Measurements from ENCODE around the gene PRKAG1.

PRKAG1 gene

DNA sequence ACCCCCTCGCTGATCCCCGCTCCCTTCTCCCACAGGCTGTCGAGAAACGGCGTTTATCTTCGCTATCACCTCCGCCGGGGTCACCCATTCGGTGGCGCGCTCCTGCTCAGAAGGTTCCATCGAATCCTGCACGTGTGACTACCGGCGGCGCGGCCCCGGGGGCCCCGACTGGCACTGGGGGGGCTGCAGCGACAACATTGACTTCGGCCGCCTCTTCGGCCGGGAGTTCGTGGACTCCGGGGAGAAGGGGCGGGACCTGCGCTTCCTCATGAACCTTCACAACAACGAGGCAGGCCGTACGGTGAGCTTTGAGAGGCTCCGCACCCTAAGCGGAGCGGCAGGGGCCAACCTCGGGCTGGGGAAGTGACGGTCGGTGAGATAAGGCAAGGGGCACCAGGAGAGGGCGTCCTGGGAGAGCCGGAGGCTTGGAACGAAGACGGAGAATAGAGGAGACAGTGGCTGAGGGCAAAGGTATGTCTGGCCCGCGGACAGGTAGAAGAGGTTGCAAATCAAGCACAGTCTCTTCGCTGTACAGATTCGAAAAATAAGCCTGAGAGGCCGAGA, 38.1 kb downstream of the PRKAG1 start:
- peak; percentile 41 for DNase-seq

DNA sequence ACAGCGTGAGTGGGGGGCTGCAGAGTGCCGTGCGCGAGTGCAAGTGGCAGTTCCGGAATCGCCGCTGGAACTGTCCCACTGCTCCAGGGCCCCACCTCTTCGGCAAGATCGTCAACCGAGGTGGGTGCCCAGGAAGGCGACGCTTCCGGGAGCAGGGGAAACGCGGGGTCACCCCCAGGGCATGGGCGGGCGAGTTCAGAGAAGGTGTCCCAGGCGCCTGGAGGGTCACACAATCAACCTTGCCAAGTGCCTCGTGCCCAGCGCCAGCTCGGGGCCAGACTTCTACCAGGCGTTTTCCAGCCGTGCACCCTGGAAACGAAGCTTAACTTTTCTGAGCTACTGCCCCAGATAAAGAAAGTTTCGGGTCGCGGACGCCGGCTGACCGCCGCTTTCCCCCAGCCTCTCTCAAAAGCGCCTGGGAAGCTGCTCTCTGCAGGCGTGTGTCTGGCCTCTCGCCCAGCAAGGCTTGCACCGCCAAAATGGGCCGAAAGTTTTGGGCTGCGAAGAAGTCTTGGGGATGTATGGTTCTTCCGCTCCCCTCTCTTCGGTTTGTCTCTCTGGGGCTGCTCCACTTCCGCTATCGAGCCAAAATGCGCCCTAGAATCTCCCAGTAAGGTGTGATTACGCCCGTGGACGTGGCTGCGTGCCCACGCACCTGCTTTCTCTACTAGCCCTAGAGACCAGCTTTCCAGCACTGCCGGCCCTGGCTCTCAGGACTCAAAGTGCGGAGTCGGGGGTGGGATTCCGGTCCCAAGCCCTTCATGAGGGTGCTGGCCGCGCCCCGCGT, 38.8 kb downstream of the PRKAG1 start:
- peak; percentile 25 for DNase-seq

DNA sequence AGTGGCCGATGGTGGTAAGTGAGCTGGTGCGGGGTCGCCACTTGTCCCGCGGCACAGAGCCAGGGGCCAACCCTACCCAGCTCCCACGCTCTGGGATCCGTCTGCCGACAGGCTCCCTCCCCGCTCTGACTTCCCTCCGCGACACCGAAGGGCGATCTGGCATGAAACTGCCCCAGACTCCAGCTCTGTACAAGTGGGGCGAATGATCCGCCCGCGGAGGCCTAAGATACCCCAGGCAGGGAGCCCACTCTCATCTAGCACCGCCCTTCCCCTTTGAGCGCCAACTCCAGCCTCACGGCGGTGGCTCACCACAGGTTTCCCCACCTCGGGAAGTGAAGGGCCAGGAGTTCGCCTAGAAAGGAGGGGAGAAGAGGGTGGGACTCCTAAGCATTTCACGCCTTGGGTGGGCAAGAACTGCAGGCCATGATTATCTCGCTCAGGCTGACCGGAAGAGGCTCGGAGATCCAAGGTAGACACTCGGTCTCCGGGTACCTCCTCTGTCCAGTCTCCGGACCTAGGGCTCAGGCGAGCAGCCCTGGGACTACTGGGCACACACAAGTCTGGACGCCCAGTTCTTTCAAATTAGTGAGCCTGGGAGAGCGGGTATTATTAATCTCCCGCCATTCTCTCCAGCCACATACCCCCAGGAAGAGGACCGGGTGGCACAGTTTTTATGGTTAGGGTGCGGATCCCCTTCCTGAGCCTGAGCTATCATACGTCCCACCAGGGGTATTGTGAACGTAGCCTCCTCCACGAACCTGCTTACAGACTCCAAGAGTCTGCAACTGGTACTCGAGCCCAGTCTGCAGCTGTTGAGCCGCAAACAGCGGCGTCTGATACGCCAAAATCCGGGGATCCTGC, 39.6 kb downstream of the PRKAG1 start:
- DNase-seq: no peak

DNA sequence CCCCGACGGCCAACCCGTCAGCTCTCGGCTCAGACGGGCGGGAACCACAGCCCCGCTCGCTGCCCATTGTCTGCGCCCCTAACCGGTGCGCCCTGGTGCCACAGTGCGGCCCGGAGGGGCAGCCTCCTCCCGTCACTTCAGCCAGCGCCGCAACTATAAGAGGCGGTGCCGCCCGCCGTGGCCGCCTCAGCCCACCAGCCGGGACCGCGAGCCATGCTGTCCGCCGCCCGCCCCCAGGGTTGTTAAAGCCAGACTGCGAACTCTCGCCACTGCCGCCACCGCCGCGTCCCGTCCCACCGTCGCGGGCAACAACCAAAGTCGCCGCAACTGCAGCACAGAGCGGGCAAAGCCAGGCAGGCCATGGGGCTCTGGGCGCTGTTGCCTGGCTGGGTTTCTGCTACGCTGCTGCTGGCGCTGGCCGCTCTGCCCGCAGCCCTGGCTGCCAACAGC, 40.3 kb downstream of the PRKAG1 start, which contains the start of gene WNT1:
TSS of gene WNT1 (plus strand) at position 32 of the 450 bp plus-strand sequence. CDS start at position 361, 329 bp downstream.
- DNase-seq: no peak

DNA sequence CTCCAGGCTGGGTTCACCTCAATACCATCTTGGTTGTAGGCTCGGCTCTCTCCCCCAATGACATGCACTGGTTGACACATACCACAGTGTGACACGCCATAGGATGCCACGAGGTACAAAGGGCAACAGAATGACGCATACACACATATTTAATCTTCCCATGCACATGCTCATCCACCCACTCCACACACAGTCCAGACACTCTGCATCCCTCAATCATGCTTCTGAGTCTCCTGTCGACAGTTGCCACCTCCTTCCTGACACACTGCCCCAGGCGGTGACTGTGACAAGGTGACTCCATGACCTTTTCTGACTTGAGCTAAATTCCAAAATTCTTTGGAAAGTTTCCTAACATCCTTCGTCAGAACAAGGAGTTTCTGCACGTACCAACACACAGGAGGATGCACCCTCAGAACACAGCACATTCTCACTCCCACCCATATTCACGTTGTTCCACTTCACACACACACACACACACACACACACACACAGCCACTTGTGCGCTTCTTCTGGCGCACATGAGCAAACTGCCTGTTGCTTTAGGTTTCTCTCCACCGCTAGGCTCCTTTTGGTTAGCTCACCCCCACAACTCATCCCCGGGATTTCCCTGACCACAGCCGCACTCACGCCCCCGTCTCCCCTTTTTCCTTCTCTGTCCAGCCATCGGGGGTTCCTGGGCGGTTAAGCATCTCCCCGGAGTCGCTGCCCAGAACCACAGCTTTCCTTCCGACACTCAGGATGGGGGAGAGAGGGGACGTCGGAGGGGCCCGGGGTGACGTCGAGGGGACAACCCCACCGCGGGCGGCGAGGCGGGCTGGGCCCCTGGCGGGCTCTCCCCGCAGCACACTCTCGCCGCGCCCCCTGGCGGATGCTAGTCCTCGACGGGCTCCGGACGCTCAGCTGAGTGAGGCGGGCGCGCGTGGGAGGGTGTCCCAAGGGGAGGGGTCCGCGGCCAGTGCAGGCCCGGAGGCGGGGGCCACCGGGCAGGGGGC, 41.0 kb downstream of the PRKAG1 start:
- peak; percentile 88 for DNase-seq

DNA sequence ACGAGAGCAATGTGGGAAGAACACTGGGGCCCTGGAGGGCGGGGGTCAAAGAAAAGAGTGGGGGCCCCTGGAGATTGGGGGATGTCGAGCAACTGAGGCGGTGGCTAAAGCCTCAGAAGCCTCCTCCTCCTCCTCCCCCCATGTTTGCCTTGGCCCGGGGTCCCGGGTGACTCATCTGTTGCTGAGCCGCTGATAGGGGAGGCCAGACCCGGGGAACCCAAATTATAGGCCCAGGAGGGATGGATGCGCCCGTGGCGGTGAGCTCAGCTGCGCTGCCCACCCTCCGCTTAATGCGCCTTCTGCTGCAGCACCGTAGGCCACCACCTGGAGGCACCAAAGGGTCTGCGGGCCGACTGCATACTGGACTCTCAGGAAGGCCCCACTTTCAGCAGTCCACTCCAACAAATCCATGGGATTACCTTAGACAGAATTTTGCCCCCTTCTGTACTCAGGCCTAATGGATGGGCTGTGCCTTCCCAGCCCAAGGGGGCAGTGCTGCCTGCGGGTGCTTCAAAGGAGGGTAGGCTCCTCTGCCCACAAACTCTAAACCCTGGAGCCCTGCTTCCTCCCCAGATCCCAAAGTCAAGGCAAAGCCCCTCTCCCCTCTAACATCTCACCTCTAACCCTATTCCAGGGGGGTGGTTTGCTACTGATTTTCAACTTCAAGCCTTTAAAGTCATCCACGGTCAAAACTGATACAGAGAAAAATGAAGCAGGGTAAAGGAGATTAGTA, 44.5 kb downstream of the PRKAG1 start:
- peak; percentile 35 for DNase-seq

DNA sequence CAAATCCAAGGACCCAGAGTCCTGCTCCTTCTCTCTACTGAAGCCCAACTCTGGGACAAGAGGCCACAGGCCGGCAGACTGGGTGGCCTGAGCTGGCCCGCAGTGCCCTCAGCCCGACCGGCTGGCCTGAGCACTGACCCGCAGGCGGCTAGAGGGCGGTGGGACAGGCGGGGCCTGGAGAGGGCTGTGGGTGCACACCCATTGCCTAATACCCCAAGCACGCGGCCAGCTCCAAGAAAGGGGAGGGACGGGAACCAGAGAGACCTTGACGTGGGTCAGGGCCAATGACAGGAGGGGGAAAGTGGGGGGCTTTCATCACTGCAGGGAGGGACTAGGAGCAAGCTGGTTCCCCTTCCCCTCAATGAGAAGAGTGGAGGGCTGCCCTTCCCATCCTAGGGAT, 45.0 kb downstream of the PRKAG1 start:
- DNase-seq: no peak

DNA sequence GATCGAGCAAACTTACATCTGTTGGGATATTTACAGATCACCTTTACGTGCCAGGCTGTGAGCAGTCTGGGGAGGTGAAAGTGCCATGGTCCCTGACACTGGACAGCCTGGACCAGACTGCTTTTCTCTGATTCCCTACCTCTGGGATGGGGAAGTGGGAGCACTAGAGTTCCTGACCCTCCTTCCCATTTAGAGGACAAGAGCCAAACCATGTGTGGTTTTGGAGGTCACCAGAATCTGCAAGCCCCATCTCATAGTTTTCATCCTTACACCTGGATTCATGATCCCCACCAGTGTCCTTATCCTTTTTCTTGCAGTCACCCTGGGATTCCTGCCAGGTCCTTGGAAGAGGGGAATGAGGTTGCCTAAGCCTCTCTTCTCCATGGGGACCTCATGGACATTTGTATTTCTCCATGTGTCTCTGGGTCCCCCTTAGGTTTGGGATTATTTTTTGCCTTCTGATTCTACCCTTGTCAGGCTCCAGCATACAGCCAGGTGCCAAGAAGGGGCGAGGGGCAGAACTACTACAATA, 45.6 kb downstream of the PRKAG1 start:
- DNase-seq: no peak

DNA sequence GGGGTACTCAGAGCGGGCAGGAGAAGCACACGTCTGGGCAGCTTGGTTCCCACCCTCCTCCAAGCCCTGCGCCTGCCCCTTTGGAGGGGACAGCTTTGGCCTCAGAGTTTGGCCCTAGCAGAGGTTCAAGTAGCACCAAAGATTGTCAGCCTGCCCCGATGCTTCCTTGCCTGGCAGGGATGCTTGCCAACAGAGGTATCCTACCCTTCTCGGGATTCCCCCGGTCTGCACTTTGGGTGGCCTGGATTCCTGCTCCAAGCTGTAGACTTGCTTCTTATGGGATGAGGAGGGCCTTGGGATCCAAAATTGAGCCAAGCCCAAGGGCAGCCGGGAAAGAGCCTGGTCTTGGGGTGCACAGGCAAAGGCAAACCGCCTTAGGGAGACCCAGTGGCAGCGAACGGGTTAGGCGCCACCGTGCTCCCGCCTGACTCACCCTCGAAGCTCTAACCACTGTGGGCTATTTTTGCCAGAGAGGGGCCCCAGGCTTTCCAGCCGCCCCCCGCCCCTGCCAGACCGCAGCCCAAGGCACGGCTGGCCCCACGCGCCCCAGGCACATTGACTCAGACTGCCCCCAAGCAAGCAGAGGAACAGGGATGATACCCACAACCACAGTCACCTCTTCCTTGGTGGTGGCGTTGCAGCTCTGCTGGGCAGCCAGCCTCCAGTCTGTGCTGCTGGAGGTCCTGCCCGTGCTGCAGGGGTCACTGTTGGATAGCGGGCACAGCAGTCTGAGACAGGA, 46.2 kb downstream of the PRKAG1 start:
- DNase-seq: peak; percentile 26

DNA sequence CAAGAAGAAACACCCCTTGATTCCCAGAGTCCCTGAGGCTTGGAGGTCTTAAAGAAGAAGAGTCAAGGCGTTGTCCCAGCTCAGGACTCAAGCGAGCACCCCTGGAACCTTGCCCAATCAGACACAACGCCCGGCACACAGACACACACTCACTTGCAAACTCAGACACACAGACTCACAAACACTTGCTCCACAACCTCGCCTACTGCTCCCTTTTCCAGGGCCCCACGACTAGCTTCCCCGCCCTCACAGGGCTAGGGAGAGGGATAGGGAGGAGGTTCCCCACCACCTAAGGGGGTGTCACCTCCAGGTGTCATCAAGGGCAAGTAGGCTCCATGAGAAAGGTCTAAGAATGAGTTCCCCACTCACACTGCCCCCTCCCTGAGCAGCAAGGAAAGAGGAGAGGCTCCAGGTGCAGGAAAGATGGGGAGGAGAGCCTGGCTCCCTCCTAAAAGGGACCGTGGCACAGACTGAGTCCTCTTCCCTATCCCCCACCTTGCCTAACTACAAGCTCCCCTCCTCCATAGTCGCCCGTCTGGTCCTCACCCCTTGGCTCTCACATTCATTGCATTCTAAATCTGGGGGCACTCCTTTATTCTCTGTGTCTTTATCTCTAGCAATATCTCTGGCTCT, 47.8 kb downstream of the PRKAG1 start:
- no peak for DNase-seq

DNA sequence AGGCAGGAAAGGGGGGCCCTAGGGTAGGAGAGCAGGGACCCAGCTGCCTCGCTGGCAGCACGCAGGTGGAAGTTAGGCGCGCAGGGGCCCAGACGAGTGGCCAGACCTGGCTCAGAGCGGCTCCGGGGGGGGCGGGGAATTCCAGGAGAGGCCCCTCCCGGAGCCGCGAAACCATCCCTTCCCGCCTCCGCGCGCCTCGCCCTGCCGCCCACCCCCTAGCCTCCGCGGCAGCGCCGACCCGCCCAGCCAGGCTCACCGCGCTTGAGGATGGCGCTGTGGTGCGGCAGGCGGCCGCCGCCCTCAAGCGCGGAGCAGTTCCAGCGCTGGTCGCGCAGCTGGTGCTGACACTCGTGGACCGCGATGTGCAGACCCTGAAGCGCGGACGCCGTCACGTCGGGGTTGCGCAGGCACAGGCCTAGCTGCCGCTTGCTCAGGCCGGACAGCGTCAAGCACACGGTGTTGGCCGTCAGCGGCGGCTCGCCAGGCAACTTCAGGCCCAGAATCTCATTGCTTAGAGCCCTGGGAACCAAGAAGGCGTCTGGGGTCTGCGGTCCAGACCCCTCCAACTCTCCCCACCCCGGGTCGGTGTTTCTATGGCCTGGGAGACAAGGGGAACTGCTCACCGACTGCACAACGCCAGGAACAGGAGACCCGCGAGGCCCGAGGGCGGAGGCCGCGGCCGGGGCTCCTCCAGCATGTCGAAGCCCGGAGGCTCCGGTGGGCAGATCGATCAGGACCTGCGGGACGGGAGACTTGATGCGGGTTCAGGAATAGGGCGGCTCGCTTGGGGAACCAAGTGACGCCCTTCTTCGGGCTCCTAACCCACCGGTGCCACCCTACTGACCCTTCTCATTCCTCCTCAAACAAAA, 48.5 kb downstream of the PRKAG1 start:
- peak; percentile 64 for DNase-seq

DNA sequence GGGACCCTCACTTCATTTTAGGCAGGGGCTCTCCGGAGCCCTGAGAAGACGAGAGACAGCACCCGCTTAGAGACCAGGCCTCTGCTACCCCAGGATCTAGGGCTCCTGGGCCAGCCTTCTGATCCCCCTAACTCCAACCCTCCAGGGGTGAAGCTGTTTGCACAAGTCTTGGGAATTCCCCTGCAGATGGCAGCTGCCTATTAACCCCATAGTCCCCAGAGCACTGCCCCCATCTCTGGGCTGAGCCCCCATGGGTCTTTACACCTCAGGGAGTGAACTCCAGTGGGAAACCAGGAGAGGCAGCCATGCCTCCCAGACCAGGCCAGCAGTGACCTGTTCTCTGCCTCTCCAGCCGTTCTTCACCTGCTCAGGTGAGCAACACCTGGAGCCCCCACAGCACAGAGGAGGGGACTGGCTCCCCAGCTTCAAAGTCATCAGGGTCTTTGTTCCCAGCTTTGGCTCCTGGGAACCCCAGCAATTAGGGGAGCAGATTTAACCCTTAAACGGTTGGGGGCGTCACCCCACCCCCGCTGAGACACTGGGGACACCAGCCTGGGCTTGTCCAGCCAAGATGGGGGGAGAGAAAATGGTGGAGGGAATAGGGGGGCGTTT, 49.3 kb downstream of the PRKAG1 start:
- DNase-seq: no peak

DNA sequence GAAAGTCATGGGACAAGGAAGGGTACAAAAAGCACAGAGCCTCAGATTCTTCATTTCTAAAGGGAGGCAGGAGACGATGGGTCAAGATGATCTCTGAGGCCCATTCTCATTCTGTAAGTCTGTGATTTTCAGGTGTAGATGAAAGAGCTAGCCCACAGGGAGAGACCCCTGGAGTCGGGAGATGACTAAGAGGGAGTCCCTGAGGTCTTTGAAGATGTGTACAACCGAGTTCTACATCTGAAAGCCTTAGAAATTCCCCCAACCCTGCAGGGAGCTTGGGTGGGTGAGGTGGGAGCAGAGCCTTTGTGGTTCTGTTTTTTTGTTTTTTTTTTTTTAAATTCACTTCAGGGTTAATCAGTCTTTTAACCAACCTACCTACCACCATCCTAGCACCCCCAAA, 50.1 kb downstream of the PRKAG1 start:
- no peak for DNase-seq

DNA sequence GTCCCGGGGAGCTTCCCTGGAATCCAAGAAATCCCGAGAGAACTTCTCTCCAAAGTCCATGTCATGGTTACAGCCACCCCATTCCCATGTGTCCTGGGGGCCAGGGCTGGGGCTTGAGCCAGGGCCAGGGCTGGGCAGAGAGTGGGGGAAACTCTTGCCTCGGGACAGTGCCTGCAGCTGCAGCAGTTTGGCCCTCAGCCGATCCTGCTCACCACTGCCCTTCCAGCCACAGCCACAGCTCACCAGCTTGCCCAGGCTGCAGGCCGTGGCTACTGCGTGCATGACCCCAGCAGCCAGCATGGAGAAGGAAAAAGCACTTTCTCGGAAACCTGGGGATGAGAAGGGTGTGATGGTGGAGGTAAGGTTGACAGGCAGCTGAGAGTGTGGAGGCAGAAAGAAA, 50.6 kb downstream of the PRKAG1 start:
- no peak for DNase-seq

DNA sequence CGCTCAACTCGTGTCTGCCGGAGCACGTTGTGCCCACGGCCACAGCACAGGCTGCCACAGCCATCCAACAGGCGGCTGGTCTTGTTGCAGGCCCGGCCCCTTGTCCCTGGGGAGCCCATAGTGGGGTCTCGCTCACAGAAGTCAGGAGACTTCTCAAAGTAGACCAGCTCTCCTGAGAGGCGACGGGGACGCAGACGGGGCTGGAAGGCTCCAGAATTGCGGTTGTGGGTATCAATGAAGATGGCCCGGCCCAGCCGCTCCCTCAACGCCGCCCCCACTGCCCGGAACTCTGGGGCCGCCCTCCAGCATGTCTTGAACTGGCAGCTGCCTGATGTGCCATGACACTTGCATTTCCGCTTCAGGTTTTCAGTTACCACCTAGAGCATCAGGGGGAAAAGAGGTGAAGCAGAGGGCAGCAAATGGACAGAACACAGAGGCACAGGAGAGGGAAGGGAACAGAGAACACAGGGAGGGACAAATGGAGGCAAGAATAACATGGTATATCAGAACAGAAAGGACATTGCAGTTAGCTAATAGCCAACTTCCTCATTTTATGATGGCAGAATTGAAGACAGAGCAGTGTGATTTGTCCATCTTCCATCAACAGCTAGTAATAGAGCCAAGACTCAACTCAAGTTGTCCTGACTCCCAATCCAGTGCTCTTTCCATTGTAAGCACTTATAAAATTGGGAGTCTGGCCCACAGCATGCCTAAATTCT, 52.2 kb downstream of the PRKAG1 start:
- no peak for DNase-seq

DNA sequence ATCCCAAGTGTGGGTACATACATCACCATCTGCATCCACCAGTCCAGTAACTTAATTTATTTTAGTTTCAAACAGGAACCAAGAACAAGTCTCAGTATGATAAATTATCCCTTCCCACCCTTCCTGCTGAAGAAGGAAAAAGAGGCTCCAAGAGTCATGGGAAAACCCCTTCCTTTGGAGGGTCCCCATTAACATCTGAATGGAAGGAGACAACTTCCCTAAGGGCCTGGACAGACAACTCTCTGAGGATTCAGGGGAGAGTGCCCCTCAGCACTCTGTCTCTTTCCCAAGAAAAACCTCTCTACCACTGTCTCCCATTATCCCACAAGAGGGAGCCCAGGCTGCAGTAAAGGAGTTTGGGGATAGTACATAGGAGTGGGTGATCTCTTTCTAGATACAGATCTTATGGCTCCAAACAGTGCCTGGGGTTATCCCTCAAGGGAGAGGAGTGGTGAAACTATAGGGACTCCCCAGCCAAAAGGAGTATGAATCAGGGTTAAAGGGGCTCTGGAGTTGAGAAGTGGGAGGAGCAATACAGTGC, 53.2 kb downstream of the PRKAG1 start:
- no peak for DNase-seq

DNA sequence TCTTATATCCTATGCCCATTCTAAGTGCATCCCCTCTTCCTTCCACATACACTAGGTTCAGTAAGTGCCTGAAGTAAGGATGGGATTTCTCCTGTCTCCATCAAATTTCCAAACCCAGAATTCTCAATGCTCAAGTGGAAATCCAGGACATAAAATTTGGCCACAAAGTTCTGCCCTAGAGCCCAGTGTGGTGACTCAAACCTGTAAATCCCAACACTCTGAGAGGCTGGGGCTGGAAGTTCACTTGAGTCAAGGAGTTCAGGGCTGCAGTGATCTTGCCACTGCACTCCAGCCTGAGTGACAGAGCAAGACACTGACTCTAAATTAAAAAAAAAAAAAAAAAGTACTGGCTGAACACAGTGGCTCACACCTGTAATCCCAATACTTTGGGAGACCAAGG, 56.8 kb downstream of the PRKAG1 start:
- DNase-seq: no peak

DNA sequence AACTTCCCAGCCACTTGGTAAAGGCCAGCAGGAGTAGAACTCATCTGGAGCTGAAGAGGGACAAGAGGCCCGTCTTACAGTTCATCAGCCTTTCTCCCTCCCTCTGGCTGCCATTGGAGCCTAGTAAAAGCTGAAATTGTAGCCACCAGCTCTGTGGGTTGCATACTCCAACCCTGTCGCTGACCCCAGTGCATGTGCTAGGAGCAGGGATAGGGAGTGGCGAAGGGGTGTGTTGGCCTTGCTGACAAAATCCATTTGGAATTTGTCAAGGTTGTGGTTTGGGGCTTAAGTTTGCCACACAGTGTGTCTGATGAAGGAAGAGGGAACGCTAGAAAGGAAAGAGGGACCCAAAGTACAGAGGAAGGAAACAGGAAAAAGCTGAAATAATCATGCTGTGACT, 57.2 kb downstream of the PRKAG1 start:
- no peak for DNase-seq
